AG04450 (cell line): ENCODE results near the gene LRMDA. TPM values are rescaled to one million over a fixed set of nuclear protein-coding genes. Genes with fewer than 3 reads are reported as not detected.
A peak's percentile ranks its signal among the peaks of the same experiment; 100 is the strongest.

ENCODE experiments used
- CTCF ChIA-PET: fragments of 300-600, 350-600 bp; formaldehyde crosslinking; extraction: SDS; loops from one replicate; lab custom pipeline; 2022; ENCODE audit warnings: antibody characterized with exemption, inconsistent platforms; lab: Charles Lee
- POLR2A ChIA-PET: fragments of 350-600 bp; formaldehyde crosslinking; extraction: SDS; loops from one replicate; lab custom pipeline; 2021; ENCODE audit warnings: antibody characterized with exemption, inconsistent platforms; lab: Yijun Ruan, JAX
- DNase-seq: peaks from one replicate; pipeline ENCODE4 v3.0.0-alpha.2; 2011; ENCODE audit warnings: low read depth, low spot score
- H3K27ac ChIP-seq: one replicate; pipeline ENCODE4 v1.5.1; 2012; ENCODE audit warnings: low read depth, low read length, control low read depth
- H3K27me3 ChIP-seq: one replicate; pipeline ENCODE4 v1.6.0; 2012; ENCODE audit warnings: low read length; ENCODE audit not compliant: control insufficient read depth, insufficient read depth
- H3K4me3 ChIP-seq: 2 replicates; pipeline ENCODE4 v1.5.1; 2011; ENCODE audit warnings: mild to moderate bottlenecking, low read depth, low read length, control low read depth
- H3K9me3 ChIP-seq: 2 replicates; pipeline ENCODE4 v1.5.1; 2012; ENCODE audit warnings: low read length; ENCODE audit not compliant: control insufficient read depth, insufficient read depth
- polyA plus RNA-seq: library from polyadenylated mRNA; depleted of rRNA; stranded (reverse); fragments of >200 nt; gene quantifications from 2 replicates; pipeline ENCODE4 v1.2.3, GENCODE V29; 2011
- TF ChIP-seq, protein P1 (sequence below): IDR thresholded peaks from 2 replicates; pipeline ENCODE4 v1.5.1; 2011; ENCODE audit warnings: low read depth, low read length, control low read depth, inconsistent platforms

The LRMDA gene
- polyA plus RNA-seq, 1 experiment: 0.12 TPM

DNA sequence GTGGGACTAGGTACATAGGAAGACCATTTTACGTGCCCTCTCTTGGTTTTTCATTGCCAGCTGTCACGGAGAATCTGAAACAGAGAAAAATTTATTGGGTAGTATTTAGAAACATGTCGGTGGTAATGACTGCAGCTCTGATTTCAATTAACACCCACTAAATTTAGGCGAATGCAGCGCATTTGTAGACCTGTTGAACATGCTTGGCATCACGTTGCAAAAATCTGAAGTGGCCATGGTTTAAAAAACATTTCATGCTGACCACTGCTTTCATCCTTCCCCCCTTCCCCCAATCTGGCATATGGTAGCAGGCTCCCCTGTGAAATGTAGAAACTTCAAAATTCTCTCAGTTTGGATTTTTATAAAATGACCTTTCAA is 34.0 kb downstream of the LRMDA start:
- H3K27me3 ChIP-seq: peaks cover 5% of the 10 kb centered on the region
- DNase-seq: no peak
- POLR2A ChIA-PET: no interaction called here
- H3K4me3 ChIP-seq: no peak overlapping the region
- no peaks in the 10 kb centered on the region for H3K9me3 ChIP-seq
- TF ChIP-seq, protein P1, sequence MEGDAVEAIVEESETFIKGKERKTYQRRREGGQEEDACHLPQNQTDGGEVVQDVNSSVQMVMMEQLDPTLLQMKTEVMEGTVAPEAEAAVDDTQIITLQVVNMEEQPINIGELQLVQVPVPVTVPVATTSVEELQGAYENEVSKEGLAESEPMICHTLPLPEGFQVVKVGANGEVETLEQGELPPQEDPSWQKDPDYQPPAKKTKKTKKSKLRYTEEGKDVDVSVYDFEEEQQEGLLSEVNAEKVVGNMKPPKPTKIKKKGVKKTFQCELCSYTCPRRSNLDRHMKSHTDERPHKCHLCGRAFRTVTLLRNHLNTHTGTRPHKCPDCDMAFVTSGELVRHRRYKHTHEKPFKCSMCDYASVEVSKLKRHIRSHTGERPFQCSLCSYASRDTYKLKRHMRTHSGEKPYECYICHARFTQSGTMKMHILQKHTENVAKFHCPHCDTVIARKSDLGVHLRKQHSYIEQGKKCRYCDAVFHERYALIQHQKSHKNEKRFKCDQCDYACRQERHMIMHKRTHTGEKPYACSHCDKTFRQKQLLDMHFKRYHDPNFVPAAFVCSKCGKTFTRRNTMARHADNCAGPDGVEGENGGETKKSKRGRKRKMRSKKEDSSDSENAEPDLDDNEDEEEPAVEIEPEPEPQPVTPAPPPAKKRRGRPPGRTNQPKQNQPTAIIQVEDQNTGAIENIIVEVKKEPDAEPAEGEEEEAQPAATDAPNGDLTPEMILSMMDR: no peak
- CTCF ChIA-PET: no interaction called here
- H3K27ac ChIP-seq: no peak overlapping the region

- Histone ChIP-seq H3K4me3 (no peak overlapping the region), H3K9me3 (no peaks in the 10 kb centered on the region), H3K27me3 (peaks cover 7% of the 10 kb centered on the region), H3K27ac (no peak overlapping the region)
- POLR2A ChIA-PET: no interaction called here
- CTCF ChIA-PET: no interaction called here
- DNase-seq: no peak
- TF ChIP-seq, protein P1: no peak
These were observed 34.6 kb downstream of the LRMDA start for GRCh38 chr10:75466001-75466400.

- Histone ChIP-seq H3K27ac (no peak overlapping the region), H3K27me3 (peaks cover 4% of the 10 kb centered on the region), H3K9me3 (no peaks in the 10 kb centered on the region), H3K4me3 (no peak overlapping the region)
- DNase-seq: no peak
- ChIA-PET CTCF (no interaction called here), POLR2A (no interaction called here)
- TF ChIP-seq, protein P1: no peak
These were observed 35.5 kb downstream of the LRMDA start for GRCh38 chr10:75466886-75467285.

GRCh38 chr10:75468612-75469005 is 37.2 kb downstream of the LRMDA start:
- POLR2A ChIA-PET: no interaction called here
- Histone ChIP-seq H3K27ac (no peak overlapping the region), H3K4me3 (no peak overlapping the region), H3K9me3 (no peaks in the 10 kb centered on the region), H3K27me3 (peaks cover 2% of the 10 kb centered on the region)
- CTCF ChIA-PET: no interaction called here
- DNase-seq: no peak
- TF ChIP-seq, protein P1: no peak

GRCh38 chr10:75469006-75469616 is 37.7 kb downstream of the LRMDA start:
- Histone ChIP-seq H3K4me3 (no peak overlapping the region), H3K27ac (peak overlapping the region; percentile 39), H3K27me3 (peaks cover 3% of the 10 kb centered on the region), H3K9me3 (no peaks in the 10 kb centered on the region)
- TF ChIP-seq, protein P1: no peak
- DNase-seq: peak; percentile 39
- POLR2A ChIA-PET: no interaction called here
- CTCF ChIA-PET: no interaction called here
